ENCODE results near the gene BAZ1B.

- TF ChIP-seq CTCF (IDR thresholded peaks at IDR 0.05 in 4 of 5, conservative IDR thresholded peaks at IDR 0.05 in 1 of 5) (no peak), POLR2A (IDR thresholded peaks at IDR 0.05) (peak; percentile 35 to 39)
These were observed 124.4 kb downstream of the BAZ1B start for GRCh38 chr7:73397521-73398281.
